ENCODE measurements around the gene MAP4K3. TPM values are rescaled to one million over a fixed set of nuclear protein-coding genes. Genes with fewer than 3 reads are reported as not detected.

MAP4K3 gene
- total RNA-seq, 1 experiment from 2014 or later, result 26.6 TPM

DNA sequence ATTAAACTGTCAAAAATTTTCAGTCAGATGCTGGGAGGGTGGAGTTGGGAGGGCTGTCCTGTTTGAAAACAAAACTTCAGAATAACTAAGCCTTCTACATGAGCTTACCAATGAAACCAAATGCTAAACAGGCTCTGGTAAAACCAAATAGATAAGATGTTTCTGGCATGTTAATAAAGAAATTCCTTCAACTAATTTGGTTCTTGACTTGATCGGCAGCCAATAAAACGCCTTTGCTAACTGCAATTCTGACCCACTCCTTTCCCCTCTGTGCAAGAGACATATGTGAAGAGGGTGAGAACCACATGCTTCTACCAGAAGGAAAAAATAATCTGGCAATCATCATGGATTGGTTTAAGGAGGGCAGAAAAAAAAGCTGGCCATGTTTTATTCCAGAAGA lies 20.9 kb downstream of the MAP4K3 start:
- Histone ChIP-seq H3K27ac (ENCODE audit: low read length) (no peak overlapping the region; the same call in 1 of the 2 replicates), H3K36me3 (ENCODE audit: control insufficient read depth, insufficient read depth, low read length) (no peaks in the 10 kb centered on the region), H3K27me3 (ENCODE audit: control insufficient read depth, insufficient read depth, low read length) (no peaks in the 10 kb centered on the region), H3K4me1 (ENCODE audit: control insufficient read depth, insufficient read depth, low read length) (peaks cover 29% of the 10 kb centered on the region), H3K4me3 (ENCODE audit: low read depth in 2 of 2, low read length in 2 of 2) (no peak overlapping the region), H3K9me3 (ENCODE audit: control insufficient read depth, insufficient read depth, low read depth, low read length) (no peaks in the 10 kb centered on the region)
- no TSS peak for BruUV-seq (replicated peaks)
- TF ChIP-seq, protein P1, sequence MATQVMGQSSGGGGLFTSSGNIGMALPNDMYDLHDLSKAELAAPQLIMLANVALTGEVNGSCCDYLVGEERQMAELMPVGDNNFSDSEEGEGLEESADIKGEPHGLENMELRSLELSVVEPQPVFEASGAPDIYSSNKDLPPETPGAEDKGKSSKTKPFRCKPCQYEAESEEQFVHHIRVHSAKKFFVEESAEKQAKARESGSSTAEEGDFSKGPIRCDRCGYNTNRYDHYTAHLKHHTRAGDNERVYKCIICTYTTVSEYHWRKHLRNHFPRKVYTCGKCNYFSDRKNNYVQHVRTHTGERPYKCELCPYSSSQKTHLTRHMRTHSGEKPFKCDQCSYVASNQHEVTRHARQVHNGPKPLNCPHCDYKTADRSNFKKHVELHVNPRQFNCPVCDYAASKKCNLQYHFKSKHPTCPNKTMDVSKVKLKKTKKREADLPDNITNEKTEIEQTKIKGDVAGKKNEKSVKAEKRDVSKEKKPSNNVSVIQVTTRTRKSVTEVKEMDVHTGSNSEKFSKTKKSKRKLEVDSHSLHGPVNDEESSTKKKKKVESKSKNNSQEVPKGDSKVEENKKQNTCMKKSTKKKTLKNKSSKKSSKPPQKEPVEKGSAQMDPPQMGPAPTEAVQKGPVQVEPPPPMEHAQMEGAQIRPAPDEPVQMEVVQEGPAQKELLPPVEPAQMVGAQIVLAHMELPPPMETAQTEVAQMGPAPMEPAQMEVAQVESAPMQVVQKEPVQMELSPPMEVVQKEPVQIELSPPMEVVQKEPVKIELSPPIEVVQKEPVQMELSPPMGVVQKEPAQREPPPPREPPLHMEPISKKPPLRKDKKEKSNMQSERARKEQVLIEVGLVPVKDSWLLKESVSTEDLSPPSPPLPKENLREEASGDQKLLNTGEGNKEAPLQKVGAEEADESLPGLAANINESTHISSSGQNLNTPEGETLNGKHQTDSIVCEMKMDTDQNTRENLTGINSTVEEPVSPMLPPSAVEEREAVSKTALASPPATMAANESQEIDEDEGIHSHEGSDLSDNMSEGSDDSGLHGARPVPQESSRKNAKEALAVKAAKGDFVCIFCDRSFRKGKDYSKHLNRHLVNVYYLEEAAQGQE (IDR thresholded peaks at IDR 0.05; ENCODE audit: insufficient read depth in 1 of 2, low read depth in 2 of 2, low read length in 1 of 2), result no peak
- TF ChIP-seq, protein P2, sequence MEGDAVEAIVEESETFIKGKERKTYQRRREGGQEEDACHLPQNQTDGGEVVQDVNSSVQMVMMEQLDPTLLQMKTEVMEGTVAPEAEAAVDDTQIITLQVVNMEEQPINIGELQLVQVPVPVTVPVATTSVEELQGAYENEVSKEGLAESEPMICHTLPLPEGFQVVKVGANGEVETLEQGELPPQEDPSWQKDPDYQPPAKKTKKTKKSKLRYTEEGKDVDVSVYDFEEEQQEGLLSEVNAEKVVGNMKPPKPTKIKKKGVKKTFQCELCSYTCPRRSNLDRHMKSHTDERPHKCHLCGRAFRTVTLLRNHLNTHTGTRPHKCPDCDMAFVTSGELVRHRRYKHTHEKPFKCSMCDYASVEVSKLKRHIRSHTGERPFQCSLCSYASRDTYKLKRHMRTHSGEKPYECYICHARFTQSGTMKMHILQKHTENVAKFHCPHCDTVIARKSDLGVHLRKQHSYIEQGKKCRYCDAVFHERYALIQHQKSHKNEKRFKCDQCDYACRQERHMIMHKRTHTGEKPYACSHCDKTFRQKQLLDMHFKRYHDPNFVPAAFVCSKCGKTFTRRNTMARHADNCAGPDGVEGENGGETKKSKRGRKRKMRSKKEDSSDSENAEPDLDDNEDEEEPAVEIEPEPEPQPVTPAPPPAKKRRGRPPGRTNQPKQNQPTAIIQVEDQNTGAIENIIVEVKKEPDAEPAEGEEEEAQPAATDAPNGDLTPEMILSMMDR (IDR thresholded peaks at IDR 0.05), result no peak
- TF ChIP-seq TCF7L2 (IDR thresholded peaks at IDR 0.05; ENCODE audit: low read depth, low read length) (no peak), POLR2AphosphoS5 (IDR thresholded peaks at IDR 0.05; ENCODE audit: low read depth, low read length) (no peak), SIN3A (IDR thresholded peaks at IDR 0.05; ENCODE audit: borderline replicate concordance, insufficient read depth, low read depth, low read length) (no peak)
- ATAC-seq (no peak), DNase-seq (ENCODE audit: low read depth, low spot score) (no peak)
- POLR2A ChIA-PET, result interaction anchor here (0.6 kb wide), 1 partner anchor 77 kb away, joined by 3 read pairs; no protein-coding TSS in a partner anchor
- CTCF ChIA-PET, result no interaction called here
- intact Hi-C loops (cut with micrococcal nuclease; ENCODE audit: unreplicated experiment), result no loop called here
- in situ Hi-C loops (cut with HindIII; ENCODE audit: low pct_unique_long_range_greater_than_20kb, low sequenced_read_pairs), result no loop called here

DNA sequence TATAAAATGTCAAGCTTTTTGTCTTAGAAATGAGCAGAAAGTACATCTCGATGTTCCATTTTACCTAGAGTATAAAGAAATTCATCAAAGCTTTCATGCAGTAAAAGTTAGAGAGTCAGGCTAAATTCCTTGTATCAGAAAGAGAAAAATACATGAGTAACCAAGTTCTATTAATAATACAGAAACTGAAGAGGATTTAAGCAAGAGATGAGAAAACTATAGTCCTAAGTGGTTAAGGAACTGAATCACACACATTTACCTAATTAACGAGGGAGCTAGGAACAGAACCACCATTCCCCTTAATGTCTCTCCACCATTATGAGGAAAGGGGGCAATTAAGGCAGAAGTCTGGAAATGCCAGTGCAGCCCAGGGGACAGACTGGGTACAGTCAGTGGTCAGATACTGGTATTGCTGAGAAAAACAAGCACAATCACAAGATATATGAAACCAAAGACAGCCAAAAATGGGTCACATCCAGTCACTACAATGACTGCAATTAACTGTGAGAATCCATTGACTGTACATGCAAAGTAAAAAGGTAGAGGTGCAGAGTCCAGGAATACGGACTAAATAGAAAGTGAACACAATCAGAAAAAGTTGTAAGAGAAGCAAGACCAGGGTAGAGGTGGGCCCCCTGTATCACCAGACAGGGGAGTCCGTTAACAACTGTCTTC lies 23.9 kb downstream of the MAP4K3 start:
- Histone ChIP-seq H3K4me1 (ENCODE audit: control insufficient read depth, insufficient read depth, low read length) (peaks cover 46% of the 10 kb centered on the region), H3K27me3 (ENCODE audit: control insufficient read depth, insufficient read depth, low read length) (no peaks in the 10 kb centered on the region), H3K36me3 (ENCODE audit: control insufficient read depth, insufficient read depth, low read length) (no peaks in the 10 kb centered on the region), H3K9me3 (ENCODE audit: control insufficient read depth, insufficient read depth, low read depth, low read length) (no peaks in the 10 kb centered on the region), H3K4me3 (ENCODE audit: low read depth in 2 of 2, low read length in 2 of 2) (no peak overlapping the region), H3K27ac (ENCODE audit: low read length) (peak overlapping the region; percentile 25; the same call in 1 of the 2 replicates)
- CTCF ChIA-PET, result no interaction called here
- in situ Hi-C loops (cut with HindIII; ENCODE audit: low pct_unique_long_range_greater_than_20kb, low sequenced_read_pairs), result no loop called here
- POLR2A ChIA-PET, result interaction anchor here (0.6 kb wide), 1 partner anchor 277 kb away, joined by 3 read pairs; no protein-coding TSS in a partner anchor
- ATAC-seq (no peak), DNase-seq (ENCODE audit: low read depth, low spot score) (no peak)
- no peak for TF ChIP-seq TCF7L2 (IDR thresholded peaks at IDR 0.05; ENCODE audit: low read depth, low read length)
- TF ChIP-seq, protein P2 (IDR thresholded peaks at IDR 0.05), result no peak
- TF ChIP-seq, protein P1 (IDR thresholded peaks at IDR 0.05; ENCODE audit: insufficient read depth in 1 of 2, low read depth in 2 of 2, low read length in 1 of 2), result no peak
- no peak for TF ChIP-seq POLR2AphosphoS5 (IDR thresholded peaks at IDR 0.05; ENCODE audit: low read depth, low read length)
- no peak for TF ChIP-seq SIN3A (IDR thresholded peaks at IDR 0.05; ENCODE audit: borderline replicate concordance, insufficient read depth, low read depth, low read length)
- intact Hi-C loops (cut with micrococcal nuclease; ENCODE audit: unreplicated experiment), result no loop called here
- BruUV-seq (replicated peaks), result no TSS peak

Data from Panc1 (cell line).